BLaER1 treated with 17β-estradiol and CSF1 and Interleukin-3, amounts not matched to agents 10 nM and 100 nM (cell line): Measurements from ENCODE around the gene EXD2.
"Not testable (repeated sequence)": the region's sequence is repeated elsewhere in the genome, so short reads cannot be mapped to it uniquely, and the experiment has no call there.

Experiments used
- H3K27ac ChIP-seq, 11 experiments: shearing (Covaris generic); formaldehyde crosslinking; 2 replicates each; pipeline ENCODE4 v1.8.1; 2022
- H3K27me3 ChIP-seq, 11 experiments: shearing (Covaris generic); formaldehyde crosslinking; 2 replicates each; pipeline ENCODE4 v1.8.1; 2022
- H3K36me3 ChIP-seq, 11 experiments: shearing (Covaris generic); formaldehyde crosslinking; 2 replicates each; pipeline ENCODE4 v1.8.1; 2022
- H3K4me1 ChIP-seq, 10 experiments: shearing (Covaris generic); formaldehyde crosslinking; 2 replicates each; pipeline ENCODE4 v1.8.1; 2022
- H3K4me2 ChIP-seq, 11 experiments: shearing (Covaris generic); formaldehyde crosslinking; 2 replicates each; pipeline ENCODE4 v1.8.1; 2022
- H3K4me3 ChIP-seq, 10 experiments: shearing (Covaris generic); formaldehyde crosslinking; 2 replicates each; pipeline ENCODE4 v1.8.1; 2022
- H3K9ac ChIP-seq, 11 experiments: shearing (Covaris generic); formaldehyde crosslinking; 2 replicates each; pipeline ENCODE4 v1.8.1; 2022
- H3K9me3 ChIP-seq, 11 experiments: shearing (Covaris generic); formaldehyde crosslinking; replicated peaks in 1 of 11; 2 replicates each; pipeline ENCODE4 v1.8.1; 2022
- H4K20me1 ChIP-seq, 11 experiments: shearing (Covaris generic); formaldehyde crosslinking; 2 replicates each; pipeline ENCODE4 v1.8.1; 2022
- Cebpa-rat ChIP-seq, 11 experiments: shearing (Covaris generic); IDR thresholded peaks; 2 replicates each; pipeline ENCODE4 v1.8.1; 2022

The EXD2 gene

GRCh38 chr14:69289811-69290520, 98.7 kb downstream of the EXD2 start:
- no peak overlapping the region for H3K9ac ChIP-seq
- peak overlapping the region in 1 of 11 experiments; percentile 34; a peak in 2 of 22 replicates for H3K4me2 ChIP-seq
- H3K27me3 ChIP-seq, result no peaks in the 10 kb centered on the region
- H3K9me3 ChIP-seq, result no peaks in the 10 kb centered on the region
- TF ChIP-seq Cebpa-rat (IDR thresholded peaks at IDR 0.05), result no peak
- no peaks in the 10 kb centered on the region for H3K36me3 ChIP-seq
- H4K20me1 ChIP-seq, result no peaks in the 10 kb centered on the region
- H3K27ac ChIP-seq, result no peak overlapping the region
- no peak overlapping the region for H3K4me3 ChIP-seq
- no peaks in the 10 kb centered on the region for H3K4me1 ChIP-seq

GRCh38 chr14:69290881-69291280, 99.6 kb downstream of the EXD2 start:
- H3K36me3 ChIP-seq, H3K27ac ChIP-seq, H4K20me1 ChIP-seq, H3K4me2 ChIP-seq, H3K9ac ChIP-seq, H3K9me3 ChIP-seq, H3K27me3 ChIP-seq, H3K4me1 ChIP-seq, H3K4me3 ChIP-seq: not testable (repeated sequence)

- no peak for TF ChIP-seq Cebpa-rat (IDR thresholded peaks at IDR 0.05)
- Histone ChIP-seq H3K9ac (no peak overlapping the region), H3K27me3 (no peaks in the 10 kb centered on the region), H3K36me3 (no peaks in the 10 kb centered on the region), H3K4me1 (no peaks in the 10 kb centered on the region), H4K20me1 (no peaks in the 10 kb centered on the region), H3K27ac (no peak overlapping the region), H3K4me3 (no peak overlapping the region), H3K4me2 (no peak overlapping the region), H3K9me3 (no peaks in the 10 kb centered on the region)
These were observed 100.1 kb downstream of the EXD2 start for GRCh38 chr14:69291396-69291795.

GRCh38 chr14:69291891-69292561, 100.7 kb downstream of the EXD2 start:
- Histone ChIP-seq H3K9me3 (no peaks in the 10 kb centered on the region), H4K20me1 (no peaks in the 10 kb centered on the region), H3K36me3 (no peaks in the 10 kb centered on the region), H3K27ac (no peak overlapping the region), H3K4me1 (no peaks in the 10 kb centered on the region), H3K4me3 (no peak overlapping the region), H3K4me2 (no peak overlapping the region), H3K9ac (no peak overlapping the region), H3K27me3 (no peaks in the 10 kb centered on the region)
- TF ChIP-seq Cebpa-rat (IDR thresholded peaks at IDR 0.05), result no peak
